HG03060 (cell line): ENCODE measurements around the gene CD200.

Experiments used
- ATAC-seq: cut with Tn5 transposase; IDR thresholded peaks from one replicate; pipeline ENCODE4 v1.9.1; 2021; ENCODE audit warnings: low read depth, moderate number of reproducible peaks; ENCODE audit not compliant: unreplicated experiment

Gene CD200

GRCh38 chr3:112333002-112333380, at the start of gene CD200:
Gene CD200 (plus strand): TSS chr3:112333156. CDS start chr3:112333213, 57 bp downstream.
- no peak for ATAC-seq

DNA sequence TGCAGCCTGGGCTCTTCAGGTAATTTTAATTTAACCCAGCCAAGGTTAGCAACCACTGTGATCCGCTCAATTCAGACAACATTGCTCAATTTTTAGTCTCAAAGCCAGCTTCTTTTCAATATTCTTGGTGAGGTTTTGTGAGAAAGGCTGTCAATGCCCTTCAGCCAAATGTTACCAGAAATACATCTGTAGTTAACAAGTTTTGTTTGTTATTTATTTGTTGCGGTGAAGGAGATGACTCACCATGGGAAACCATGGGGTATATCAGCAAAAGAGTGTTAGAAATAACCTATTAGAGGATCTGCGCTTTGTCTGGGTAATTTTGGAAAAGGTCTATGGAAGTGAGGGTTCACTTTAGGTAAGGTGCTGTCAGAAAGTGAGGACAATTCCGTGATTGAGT, 43.9 kb upstream of the CD200 start:
- ATAC-seq: no peak

- no peak for ATAC-seq
These were observed 39.3 kb upstream of the CD200 start, which contains the start of gene SLC9C1 for GRCh38 chr3:112293368-112294321. Gene SLC9C1 (minus strand): TSS chr3:112294216. CDS start chr3:112286791, 7,425 bp downstream.

DNA sequence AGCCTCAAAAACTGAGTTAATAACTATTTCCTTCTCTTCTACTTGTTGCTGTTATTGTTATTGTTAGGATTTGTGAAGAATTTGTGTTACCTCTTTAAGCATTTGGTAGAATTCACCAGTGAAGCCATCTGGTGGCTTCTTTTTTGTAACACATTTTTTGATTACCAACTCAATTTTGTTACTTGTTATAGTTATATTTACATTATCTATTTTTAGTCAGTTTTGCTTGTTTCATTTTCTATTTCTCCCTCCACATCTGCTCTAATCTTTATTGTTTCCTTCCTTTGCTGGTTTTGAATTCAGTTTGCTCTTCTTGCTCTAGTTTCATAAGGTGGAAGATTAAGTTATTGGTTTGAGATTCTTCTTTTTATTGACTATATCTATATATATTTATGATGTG, 35.2 kb upstream of the CD200 start:
- ATAC-seq: peak; percentile 44

- no peak for ATAC-seq
These were observed 34.2 kb upstream of the CD200 start for GRCh38 chr3:112298781-112299180.

DNA sequence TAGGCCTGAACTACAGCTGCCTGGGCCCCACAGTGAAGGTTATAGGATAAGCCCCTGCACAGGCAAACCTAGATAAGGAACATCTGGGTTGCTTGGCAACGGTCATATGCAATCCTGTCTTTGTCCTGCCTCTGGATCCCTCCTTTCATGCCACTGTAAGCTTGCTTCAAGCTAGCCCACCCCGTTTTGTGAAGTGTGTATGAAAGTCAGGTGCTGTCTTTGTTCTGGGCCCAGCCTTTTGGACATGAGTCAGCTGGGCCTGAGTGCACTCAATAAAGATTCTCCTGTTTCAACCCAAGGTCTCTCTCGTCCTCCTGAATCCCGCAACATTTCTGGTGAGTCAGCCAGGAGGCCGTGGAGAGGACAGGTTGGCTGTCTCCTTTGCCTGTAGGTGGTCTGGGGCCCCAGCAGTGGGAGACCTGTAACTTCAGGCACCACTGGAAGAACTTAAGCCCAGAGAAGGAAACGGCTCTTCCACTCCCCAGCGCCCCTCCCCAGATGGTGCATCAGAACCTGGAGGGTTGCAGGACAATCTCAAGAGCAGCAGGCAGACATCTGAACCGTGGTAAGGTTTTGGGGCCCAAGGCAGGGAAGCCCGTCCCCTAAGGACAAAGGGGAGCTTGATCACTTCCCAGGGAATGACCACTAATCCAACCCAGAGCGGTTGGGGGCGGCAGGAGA, 30.7 kb upstream of the CD200 start:
- no peak for ATAC-seq

- ATAC-seq: no peak
These were observed 29.8 kb upstream of the CD200 start for GRCh38 chr3:112302881-112303763.

- no peak for ATAC-seq
These were observed 29.1 kb upstream of the CD200 start for GRCh38 chr3:112303764-112304325.

GRCh38 chr3:112304611-112305010, 28.3 kb upstream of the CD200 start:
- no peak for ATAC-seq

GRCh38 chr3:112306825-112307224, 26.1 kb upstream of the CD200 start:
- no peak for ATAC-seq

- no peak for ATAC-seq
These were observed 25.4 kb upstream of the CD200 start for GRCh38 chr3:112307557-112307956.

DNA sequence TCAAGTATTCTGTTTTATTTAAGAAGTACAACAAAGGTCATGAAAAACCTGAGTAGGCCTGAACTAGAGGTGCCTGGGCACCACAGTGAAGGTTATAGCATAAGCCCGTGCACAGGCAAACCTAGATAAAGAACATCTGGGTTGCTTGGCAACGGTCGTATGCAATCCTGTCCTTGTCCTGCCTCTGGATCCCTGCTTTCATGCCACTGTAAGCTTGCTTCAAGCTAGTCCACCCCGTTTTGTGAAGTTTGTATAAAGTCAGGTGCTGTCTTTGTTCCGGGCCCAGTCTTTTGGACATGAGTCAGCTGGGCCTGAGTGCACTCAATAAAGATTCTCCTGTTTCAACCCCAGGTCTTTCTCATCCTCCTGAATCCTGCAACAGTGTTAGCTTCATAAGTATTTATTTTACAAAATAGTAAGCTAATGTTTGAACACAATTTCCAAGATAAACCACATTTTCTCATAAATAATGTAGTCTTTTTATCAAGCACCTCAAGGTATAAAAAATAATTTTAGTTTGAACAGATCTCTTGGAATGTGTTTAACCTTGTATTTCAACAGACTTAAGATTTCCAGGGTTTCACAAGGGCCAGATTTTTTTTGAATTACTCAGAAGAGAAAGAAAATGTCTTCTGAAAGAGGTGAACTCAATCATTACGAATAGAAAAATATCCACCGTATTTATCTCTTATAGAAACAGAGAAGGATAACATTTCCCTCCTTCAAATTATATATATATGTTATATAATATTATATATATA, 24.6 kb upstream of the CD200 start:
- no peak for ATAC-seq

- ATAC-seq: no peak
These were observed 18.3 kb upstream of the CD200 start for GRCh38 chr3:112314649-112315048.

- ATAC-seq: no peak
These were observed 17.2 kb upstream of the CD200 start for GRCh38 chr3:112315791-112316190.

DNA sequence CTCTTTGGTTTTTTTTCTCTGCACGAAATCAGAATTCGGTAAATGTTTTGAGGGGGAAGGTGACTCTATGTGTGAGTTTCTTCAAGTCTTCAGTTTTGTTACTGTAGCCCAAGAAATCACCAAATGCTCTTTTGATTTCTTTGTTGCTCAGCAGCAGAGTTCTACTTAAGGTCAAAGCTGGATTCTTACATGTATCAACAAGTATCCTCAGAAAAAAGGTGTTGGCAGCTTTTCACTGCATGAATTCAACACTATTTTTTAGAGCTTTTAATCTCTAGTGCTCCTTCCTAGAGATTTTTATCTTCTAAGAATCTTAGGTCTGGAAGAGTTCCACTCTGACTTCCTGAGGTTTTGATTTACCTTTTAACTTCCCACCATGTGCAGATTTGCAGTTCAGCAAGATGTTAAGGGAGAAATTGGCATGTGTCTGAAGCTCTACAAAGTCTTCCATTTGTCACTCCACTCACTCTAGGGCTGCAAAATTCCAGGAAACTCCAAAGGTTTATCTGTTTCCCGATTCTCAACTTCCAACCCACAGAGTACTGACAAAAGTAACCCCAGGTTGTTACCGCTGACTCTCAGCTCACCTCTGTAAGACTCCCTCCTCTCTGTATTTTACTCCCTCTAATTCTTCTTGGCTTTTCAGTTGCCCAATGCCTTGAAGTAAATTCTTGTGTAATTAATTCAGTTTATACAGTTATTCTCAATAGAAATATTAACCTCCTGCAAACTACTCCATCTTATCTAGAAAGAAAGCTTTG, 13.3 kb upstream of the CD200 start:
- no peak for ATAC-seq

DNA sequence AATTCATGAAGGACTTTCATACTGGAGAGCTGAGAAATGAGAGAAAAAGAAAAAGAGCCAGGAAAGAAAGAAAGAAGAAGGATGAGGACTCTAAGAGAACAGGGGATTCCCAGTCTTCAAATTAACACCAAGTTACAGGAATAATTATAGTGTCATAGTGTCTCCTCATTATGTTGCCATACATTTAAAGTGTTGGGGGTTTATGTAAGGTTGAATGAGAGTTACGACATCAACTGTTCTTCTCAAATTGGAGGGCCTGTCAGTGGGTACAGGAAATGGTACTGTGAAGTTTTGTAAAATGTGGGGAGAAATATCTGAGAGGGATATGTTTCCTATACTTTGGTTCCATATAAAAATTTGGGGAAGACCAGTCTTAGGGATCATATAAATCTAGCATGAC, 12.3 kb upstream of the CD200 start:
- no peak for ATAC-seq

DNA sequence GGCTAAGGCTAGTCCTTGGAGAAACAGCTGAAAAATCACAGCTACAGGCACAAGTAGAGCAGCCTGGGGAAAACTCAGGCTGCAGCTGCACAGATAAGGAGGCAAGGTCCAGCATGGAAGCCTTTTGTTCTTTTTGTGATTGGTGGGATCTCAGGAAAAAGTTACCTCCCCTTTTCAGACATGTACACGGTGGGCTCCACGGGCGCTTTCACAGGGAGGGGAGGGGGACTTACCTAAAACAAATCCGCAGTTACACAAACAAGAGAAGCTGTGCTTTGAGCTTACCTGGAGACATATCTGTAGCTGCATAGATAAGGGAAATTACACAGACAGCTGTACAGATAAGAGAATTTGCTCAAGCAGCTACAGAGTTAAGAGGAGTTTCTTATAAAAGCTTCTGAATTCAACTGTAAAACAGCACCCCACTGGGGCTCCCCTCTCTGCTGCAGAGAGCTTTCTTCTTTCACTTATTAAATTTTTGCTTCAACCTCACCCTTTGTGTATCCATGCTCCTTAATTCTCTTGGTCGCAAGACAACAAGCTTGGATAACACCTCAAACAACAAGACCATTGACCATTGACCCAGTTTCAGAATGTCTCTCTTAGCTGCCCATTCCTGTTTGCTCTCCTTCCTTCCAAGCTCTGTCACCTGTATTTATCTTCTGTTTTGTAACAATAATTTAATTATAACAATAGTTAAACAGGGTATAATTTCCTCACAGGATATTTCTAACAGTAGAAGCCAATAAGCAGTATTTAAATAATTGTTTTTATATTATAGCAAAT, 10.9 kb upstream of the CD200 start:
- no peak for ATAC-seq

- peak; percentile 96 for ATAC-seq
These were observed 5.5 kb upstream of the CD200 start for GRCh38 chr3:112327371-112327951.
